GM18505 (cell line): ENCODE data around the gene SDF4.
"Not testable (repeated sequence)": the region's sequence is repeated elsewhere in the genome, so short reads cannot be mapped to it uniquely, and the experiment has no call there.

Experiments
- ATAC-seq: cut with Tn5 transposase; IDR thresholded peaks from one replicate; pipeline ENCODE4 v1.9.1; 2021; ENCODE audit not compliant: unreplicated experiment
- POLR2A ChIP-seq: IDR thresholded peaks from 4 replicates; pipeline ENCODE4 v1.6.1; 2011; ENCODE audit warnings: borderline replicate concordance; ENCODE audit not compliant: insufficient read depth, insufficient read length; ENCODE audit errors: extremely low read depth

SDF4 gene

GRCh38 chr1:1197551-1198422 is 34.0 kb downstream of the SDF4 start:
- ATAC-seq = no peak
- TF ChIP-seq POLR2A = no peak

- no peak for TF ChIP-seq POLR2A
- ATAC-seq = no peak
Measured at GRCh38 chr1:1197188-1197500, 34.7 kb downstream of the SDF4 start.

GRCh38 chr1:1196431-1197187 is 35.2 kb downstream of the SDF4 start:
- no peak for TF ChIP-seq POLR2A
- ATAC-seq = no peak

- ATAC-seq = not testable (repeated sequence)
Measured at GRCh38 chr1:1195726-1196125, 36.1 kb downstream of the SDF4 start.

- ATAC-seq = no peak
- TF ChIP-seq POLR2A = no peak
Measured at GRCh38 chr1:1194723-1195122, 37.1 kb downstream of the SDF4 start.

- ATAC-seq = no peak
Measured at GRCh38 chr1:1191734-1192133, 40.1 kb downstream of the SDF4 start.

GRCh38 chr1:1189111-1189510 is 42.7 kb downstream of the SDF4 start:
- ATAC-seq = no peak
- TF ChIP-seq POLR2A = no peak

More at GRCh38 chr1:1191734-1192133, 40.1 kb downstream of the SDF4 start:
- TF ChIP-seq POLR2A = no peak

- ATAC-seq = no peak
- TF ChIP-seq POLR2A = no peak
Measured at GRCh38 chr1:1187938-1188337, 43.9 kb downstream of the SDF4 start.

- no peak for TF ChIP-seq POLR2A
- ATAC-seq = no peak
Measured at GRCh38 chr1:1185101-1185765, 46.6 kb downstream of the SDF4 start.

GRCh38 chr1:1183833-1184775 is 47.7 kb downstream of the SDF4 start:
- no peak for TF ChIP-seq POLR2A
- ATAC-seq = no peak

GRCh38 chr1:1183221-1183747 is 48.5 kb downstream of the SDF4 start:
- no peak for TF ChIP-seq POLR2A
- no peak for ATAC-seq

GRCh38 chr1:1182491-1183220 is 49.1 kb downstream of the SDF4 start:
- ATAC-seq = no peak
- TF ChIP-seq POLR2A = no peak
